Jurkat, Clone E6-1 (cell line): ENCODE results near the gene STK4.

Source experiments
- DNase-seq: peaks from one replicate; pipeline ENCODE4 v3.0.0-alpha.2; 2011; ENCODE audit warnings: low read depth, low spot score
- H3K4me3 ChIP-seq: 2 replicates; pipeline ENCODE4 v1.5.1; 2011; ENCODE audit warnings: mild to moderate bottlenecking, low read length, control low read depth, moderate library complexity

STK4 gene

GRCh38 chr20:45118028-45118427, 151.7 kb downstream of the STK4 start:
- H3K4me3 ChIP-seq = no peak overlapping the region
- DNase-seq = no peak

DNA sequence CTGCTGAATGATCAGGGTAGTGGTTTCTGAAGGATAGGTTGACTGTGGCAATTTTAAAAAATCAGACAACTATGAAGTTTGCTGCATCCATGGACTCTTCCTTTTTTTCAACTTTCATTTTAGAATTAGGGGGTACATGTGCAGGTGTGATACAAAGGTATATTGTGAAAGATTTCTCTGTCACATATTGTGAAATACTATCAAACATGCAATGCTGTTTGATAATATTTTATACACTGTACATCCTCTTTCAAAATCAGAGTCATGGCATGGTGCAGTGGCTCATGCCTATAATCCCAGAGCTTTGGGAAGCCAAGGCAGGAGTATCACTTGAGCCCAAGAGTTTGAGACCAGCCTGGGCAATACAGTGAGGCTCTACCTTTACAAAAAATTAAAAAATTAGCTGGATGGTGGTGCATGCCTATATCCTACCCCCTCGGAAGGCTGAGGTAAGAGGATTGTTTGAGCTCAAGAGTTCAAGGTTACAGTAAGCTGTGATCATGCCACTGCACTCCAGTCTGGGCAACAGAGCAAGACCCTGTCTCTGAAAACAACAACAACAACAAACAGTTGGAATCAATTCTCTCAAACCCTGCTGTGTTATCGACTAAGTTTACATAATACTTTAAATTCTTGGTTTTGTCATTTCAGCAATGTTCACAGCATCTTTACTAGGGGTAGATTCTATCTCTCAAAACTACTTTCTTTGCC, 153.4 kb downstream of the STK4 start:
- no peak overlapping the region for H3K4me3 ChIP-seq
- DNase-seq = no peak

DNA sequence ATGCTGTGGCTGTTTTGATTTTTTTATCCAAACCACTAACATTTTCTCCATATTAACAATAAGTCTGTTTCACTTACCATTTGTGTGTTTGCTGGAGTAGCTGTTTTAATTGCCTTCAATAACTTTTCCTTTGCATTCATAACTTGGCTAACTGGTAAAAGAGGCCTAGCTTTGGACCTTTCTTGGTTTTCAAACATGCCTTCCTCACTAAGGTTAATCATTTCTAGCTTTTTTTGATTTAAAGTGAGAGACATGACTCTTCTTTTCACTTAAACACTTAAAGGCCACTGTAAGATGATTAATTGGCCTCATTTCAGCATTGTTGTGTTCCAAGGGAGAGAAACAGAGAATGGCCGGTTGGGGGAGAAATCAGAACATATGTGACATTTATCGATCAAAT, 155.1 kb downstream of the STK4 start:
- DNase-seq = no peak
- H3K4me3 ChIP-seq = no peak overlapping the region

DNA sequence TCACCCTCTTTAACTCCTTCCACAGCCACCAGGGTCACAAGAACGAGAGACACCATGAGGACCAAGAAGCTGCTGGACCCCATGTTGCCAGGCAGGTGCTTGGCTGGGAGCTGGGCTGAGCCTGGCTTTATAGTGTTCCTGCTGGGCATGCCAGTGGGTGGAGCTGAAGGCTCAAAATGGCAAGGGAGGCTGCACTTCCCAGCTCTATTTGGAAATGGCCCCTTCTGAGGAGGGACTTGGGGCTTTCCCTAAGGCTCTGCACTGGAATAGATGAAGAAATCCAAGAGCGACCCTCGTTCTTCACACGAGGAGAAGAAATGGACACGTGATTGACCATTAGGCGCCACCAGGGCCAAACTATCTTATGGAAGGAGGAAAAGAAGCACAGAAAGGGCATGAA, 158.1 kb downstream of the STK4 start, which contains the start of gene WFDC12:
Gene WFDC12 (minus strand): TSS at position 101 of the 400 bp plus-strand sequence. CDS start 18 bp downstream, at position 83.
- no peak within 1 kb of the TSS for H3K4me3 ChIP-seq
- no peak for DNase-seq

- H3K4me3 ChIP-seq = no peak overlapping the region
- DNase-seq = no peak
These were observed 161.8 kb downstream of the STK4 start for GRCh38 chr20:45128099-45128498.
